SK-N-SH treated with all-trans-retinoic acid at 6 μM for 48 hours (cell line): Measurements from ENCODE around the gene RAD51B.
A peak's percentile ranks its signal among the peaks of the same experiment; 100 is the strongest.

Experiments
- ATAC-seq: fragments of 200-7000 bp; cut with Tn5 transposase; 3 replicates; pipeline ENCODE4 v1.9.1; 2020; ENCODE audit warnings: mild to moderate bottlenecking, moderate library complexity
- ARNTL ChIP-seq: fragments of 450-650 bp; formaldehyde crosslinking; IDR thresholded peaks from 2 replicates; pipeline ENCODE4 v1.5.0; 2020; ENCODE audit warnings: low read depth, mild to moderate bottlenecking, moderate library complexity, borderline replicate concordance
- BACH2 ChIP-seq: fragments of 250-450 bp; sonication (Bioruptor Pico); IDR thresholded peaks from 2 replicates; pipeline ENCODE4 v1.9.0; 2021; ENCODE audit warnings: mild to moderate bottlenecking, borderline replicate concordance
- ESRRG ChIP-seq: fragments of 250-450 bp; sonication (Bioruptor Pico); IDR thresholded peaks from 2 replicates; pipeline ENCODE4 v1.6.1; 2021; ENCODE audit warnings: mild to moderate bottlenecking
- GLIS3 ChIP-seq: fragments of 250-450 bp; sonication (Bioruptor Pico); IDR thresholded peaks from 2 replicates; pipeline ENCODE4 v1.5.0; 2020; ENCODE audit warnings: mild to moderate bottlenecking, moderate library complexity
- ISL1 ChIP-seq: fragments of 250-450 bp; sonication (Bioruptor Pico); IDR thresholded peaks from 2 replicates; pipeline ENCODE4 v2.1.2; 2022; ENCODE audit warnings: mild to moderate bottlenecking, moderate library complexity
- OSR1 ChIP-seq: fragments of 250-450 bp; sonication (Bioruptor Pico); IDR thresholded peaks from 2 replicates; pipeline ENCODE4 v1.8.0; 2022; ENCODE audit warnings: moderate library complexity, mild to moderate bottlenecking, inconsistent platforms
- PPARA ChIP-seq: fragments of 250-450 bp; sonication (Bioruptor Pico); IDR thresholded peaks from 2 replicates; pipeline ENCODE4 v1.5.0; 2020; ENCODE audit warnings: mild to moderate bottlenecking, borderline replicate concordance
- RARB ChIP-seq: fragments of 250-450 bp; sonication (Bioruptor Pico); IDR thresholded peaks from 2 replicates; pipeline ENCODE4 v1.8.0; 2021; ENCODE audit warnings: mild to moderate bottlenecking, moderate library complexity
- SNAI2 ChIP-seq: fragments of 250-450 bp; sonication (Bioruptor Pico); IDR thresholded peaks from 2 replicates; pipeline ENCODE4 v1.5.0; 2020; ENCODE audit warnings: mild to moderate bottlenecking, moderate library complexity
- TCF4 ChIP-seq: fragments of 250-450 bp; sonication (Bioruptor Pico); IDR thresholded peaks from 2 replicates; pipeline ENCODE4 v1.8.0; 2021; ENCODE audit warnings: mild to moderate bottlenecking, moderate library complexity, borderline replicate concordance
- TOX ChIP-seq: fragments of 250-450 bp; sonication (Bioruptor Pico); IDR thresholded peaks from 2 replicates; pipeline ENCODE4 v1.8.0; 2021; ENCODE audit warnings: mild to moderate bottlenecking, moderate library complexity, borderline replicate concordance
- ZFP3 ChIP-seq: fragments of 250-450 bp; sonication (Bioruptor Pico); IDR thresholded peaks from 2 replicates; pipeline ENCODE4 v1.5.0; 2020; ENCODE audit warnings: mild to moderate bottlenecking, moderate library complexity
- ZFP30 ChIP-seq: fragments of 450-650 bp; formaldehyde crosslinking; IDR thresholded peaks from 2 replicates; pipeline ENCODE4 v1.5.0; 2022; ENCODE audit warnings: mild to moderate bottlenecking, moderate library complexity
- ZNF8 ChIP-seq: fragments of 450-650 bp; formaldehyde crosslinking; IDR thresholded peaks from 2 replicates; pipeline ENCODE4 v1.5.0; 2020; ENCODE audit warnings: mild to moderate bottlenecking, moderate library complexity
- TF ChIP-seq, protein P1 (sequence below): fragments of 250-450 bp; sonication (Bioruptor Pico); IDR thresholded peaks from 2 replicates; pipeline ENCODE4 v1.5.0; 2020; ENCODE audit warnings: mild to moderate bottlenecking, moderate library complexity
- TF ChIP-seq, protein P2 (sequence below): fragments of 250-450 bp; sonication (Bioruptor Pico); IDR thresholded peaks from 2 replicates; pipeline ENCODE4 v1.5.1; 2021; ENCODE audit warnings: mild to moderate bottlenecking, moderate library complexity

RAD51B gene

DNA sequence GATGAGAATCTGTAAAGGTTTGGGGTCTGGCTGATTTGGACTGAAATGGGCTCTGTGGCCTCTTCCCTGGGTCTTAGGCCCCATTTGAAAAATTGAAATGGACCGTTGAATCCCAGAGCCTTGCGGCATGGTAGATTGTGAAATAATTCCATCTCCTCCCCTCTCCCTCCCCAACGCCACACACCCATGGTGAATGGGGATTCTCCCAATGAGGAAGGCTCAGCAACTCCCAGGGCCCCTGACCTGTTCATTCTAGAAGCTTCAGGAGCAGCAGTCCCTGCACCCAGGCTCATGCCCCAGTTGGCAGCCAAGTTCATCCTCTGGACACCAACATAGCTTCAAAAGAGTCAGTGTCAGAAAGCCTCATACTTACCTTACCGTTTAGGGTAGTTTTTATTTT, 755.8 kb downstream of the RAD51B start:
- TF ChIP-seq, protein P1, sequence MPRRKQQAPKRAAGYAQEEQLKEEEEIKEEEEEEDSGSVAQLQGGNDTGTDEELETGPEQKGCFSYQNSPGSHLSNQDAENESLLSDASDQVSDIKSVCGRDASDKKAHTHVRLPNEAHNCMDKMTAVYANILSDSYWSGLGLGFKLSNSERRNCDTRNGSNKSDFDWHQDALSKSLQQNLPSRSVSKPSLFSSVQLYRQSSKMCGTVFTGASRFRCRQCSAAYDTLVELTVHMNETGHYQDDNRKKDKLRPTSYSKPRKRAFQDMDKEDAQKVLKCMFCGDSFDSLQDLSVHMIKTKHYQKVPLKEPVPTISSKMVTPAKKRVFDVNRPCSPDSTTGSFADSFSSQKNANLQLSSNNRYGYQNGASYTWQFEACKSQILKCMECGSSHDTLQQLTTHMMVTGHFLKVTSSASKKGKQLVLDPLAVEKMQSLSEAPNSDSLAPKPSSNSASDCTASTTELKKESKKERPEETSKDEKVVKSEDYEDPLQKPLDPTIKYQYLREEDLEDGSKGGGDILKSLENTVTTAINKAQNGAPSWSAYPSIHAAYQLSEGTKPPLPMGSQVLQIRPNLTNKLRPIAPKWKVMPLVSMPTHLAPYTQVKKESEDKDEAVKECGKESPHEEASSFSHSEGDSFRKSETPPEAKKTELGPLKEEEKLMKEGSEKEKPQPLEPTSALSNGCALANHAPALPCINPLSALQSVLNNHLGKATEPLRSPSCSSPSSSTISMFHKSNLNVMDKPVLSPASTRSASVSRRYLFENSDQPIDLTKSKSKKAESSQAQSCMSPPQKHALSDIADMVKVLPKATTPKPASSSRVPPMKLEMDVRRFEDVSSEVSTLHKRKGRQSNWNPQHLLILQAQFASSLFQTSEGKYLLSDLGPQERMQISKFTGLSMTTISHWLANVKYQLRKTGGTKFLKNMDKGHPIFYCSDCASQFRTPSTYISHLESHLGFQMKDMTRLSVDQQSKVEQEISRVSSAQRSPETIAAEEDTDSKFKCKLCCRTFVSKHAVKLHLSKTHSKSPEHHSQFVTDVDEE (CRISPR knock-in tag): no peak
- no peak for TF ChIP-seq TOX
- TF ChIP-seq TCF4 (CRISPR knock-in tag): no peak
- TF ChIP-seq ESRRG (CRISPR knock-in tag): no peak
- TF ChIP-seq ZNF8 (CRISPR knock-in tag): no peak
- no peak for TF ChIP-seq BACH2 (CRISPR knock-in tag)
- no peak for TF ChIP-seq OSR1 (CRISPR knock-in tag)
- TF ChIP-seq ARNTL: no peak
- no peak for TF ChIP-seq PPARA (CRISPR knock-in tag)
- no peak for TF ChIP-seq RARB (CRISPR knock-in tag)
- TF ChIP-seq, protein P2, sequence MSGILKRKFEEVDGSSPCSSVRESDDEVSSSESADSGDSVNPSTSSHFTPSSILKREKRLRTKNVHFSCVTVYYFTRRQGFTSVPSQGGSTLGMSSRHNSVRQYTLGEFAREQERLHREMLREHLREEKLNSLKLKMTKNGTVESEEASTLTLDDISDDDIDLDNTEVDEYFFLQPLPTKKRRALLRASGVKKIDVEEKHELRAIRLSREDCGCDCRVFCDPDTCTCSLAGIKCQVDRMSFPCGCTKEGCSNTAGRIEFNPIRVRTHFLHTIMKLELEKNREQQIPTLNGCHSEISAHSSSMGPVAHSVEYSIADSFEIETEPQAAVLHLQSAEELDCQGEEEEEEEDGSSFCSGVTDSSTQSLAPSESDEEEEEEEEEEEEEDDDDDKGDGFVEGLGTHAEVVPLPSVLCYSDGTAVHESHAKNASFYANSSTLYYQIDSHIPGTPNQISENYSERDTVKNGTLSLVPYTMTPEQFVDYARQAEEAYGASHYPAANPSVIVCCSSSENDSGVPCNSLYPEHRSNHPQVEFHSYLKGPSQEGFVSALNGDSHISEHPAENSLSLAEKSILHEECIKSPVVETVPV (CRISPR knock-in tag): no peak
- no peak for TF ChIP-seq SNAI2 (CRISPR knock-in tag)
- no peak for TF ChIP-seq GLIS3
- TF ChIP-seq, all 23 proteins: peak for 0
- ATAC-seq: no peak

DNA sequence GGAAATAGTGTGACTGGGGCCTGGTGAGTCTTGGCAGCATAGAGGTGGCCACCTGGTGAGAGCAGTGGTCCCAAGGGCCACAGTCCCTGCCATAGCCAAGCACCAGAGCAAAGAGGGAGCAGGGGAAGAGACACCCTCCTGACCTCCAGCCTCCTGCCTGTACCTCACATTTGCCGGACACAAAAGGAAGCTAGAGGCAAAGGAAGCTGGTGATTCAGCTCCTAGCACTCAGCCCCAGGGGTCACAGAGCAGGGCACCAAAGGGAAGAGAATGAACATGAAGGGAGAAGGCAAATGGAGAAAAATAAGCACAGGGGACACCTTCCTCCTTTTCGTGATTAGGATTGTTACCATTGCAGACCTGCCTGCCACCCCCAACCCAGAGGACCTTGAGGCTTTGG, 756.5 kb downstream of the RAD51B start:
- no peak for ATAC-seq
- TF ChIP-seq TOX: no peak
- no peak for TF ChIP-seq ISL1 (CRISPR knock-in tag)
- TF ChIP-seq ZFP30 (CRISPR knock-in tag): no peak
- TF ChIP-seq SNAI2 (CRISPR knock-in tag): no peak
- no peak for TF ChIP-seq OSR1 (CRISPR knock-in tag)

DNA sequence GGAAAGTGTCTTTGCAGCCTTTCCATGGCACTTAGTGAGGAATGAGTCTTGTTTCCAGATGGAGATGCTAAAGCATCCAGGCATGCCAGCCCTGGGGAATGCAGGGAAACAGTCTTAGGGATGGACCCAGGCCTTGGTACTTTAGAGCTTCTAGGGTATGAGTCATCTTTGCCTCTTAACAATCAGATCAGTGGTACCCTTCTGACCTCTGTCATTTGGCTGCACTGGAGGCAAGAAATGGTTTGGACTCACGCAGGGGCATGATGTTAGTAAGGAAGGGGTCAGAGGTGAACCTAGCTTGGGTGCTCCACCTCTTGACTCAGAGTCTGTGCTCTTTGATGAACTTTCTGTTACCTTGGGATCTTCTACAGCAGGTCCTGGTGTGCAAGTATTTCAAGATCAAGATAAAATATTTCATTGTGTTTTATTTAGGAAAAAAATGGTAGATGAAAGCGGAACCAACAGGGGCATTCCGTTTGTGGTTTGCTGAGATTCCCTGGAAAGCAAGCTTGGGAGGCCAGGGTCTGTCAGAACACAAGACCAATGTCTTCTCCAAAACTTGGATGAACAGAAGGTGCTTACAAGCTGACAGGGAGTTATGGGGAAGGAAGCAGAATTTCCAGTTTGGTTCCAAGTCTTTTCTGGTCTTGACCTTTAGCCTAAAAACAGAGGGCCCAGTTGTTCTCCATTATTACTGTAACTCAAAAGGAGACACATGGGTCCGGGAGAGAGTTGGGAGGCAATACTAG, 757.1 kb downstream of the RAD51B start:
- TF ChIP-seq ESRRG (CRISPR knock-in tag): no peak
- TF ChIP-seq GLIS3: no peak
- no peak for TF ChIP-seq ISL1 (CRISPR knock-in tag)
- no peak for TF ChIP-seq TOX
- TF ChIP-seq, protein P1 (CRISPR knock-in tag): no peak
- TF ChIP-seq ZFP3 (CRISPR knock-in tag): no peak
- peak; percentile 78 for ATAC-seq

DNA sequence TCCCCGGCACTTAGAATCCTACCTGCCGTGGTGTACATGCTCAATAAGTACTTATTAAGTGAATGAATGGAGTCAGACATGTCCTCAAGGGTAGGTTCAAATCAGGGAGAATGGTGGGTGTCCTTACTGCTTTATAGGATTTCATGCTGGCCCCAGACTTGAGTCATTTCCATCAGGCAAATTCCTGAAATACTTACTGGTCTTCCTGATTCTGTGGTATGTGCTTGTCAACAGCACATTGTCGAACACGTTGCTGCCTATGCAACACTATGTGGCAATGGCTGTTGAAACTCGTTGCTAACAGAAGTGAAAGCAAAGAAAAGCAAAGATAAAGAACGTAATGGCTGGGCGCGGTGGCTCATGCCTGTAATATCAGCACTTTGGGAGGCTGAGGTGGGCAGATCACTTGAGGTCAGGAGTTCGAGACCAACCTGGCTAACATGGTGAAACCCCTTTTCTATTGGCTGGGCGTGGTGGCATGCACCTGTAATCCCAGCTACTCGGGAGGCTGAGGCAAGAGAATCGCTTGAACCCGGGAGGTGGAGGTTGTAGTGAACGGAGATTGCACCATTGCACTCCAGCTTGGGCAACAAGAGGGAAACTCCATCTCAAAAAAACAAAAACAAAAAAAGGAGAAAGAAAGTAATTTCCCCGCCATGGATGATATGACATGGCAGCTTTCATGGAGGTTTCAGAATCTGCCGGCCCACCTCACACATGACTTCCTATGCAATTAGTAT, 758.4 kb downstream of the RAD51B start:
- peak; percentile 87 for ATAC-seq
- 0 out of 2 replicates have a peak, but pooled peaks have one; percentile 3 for TF ChIP-seq ISL1 (CRISPR knock-in tag)
- TF ChIP-seq, protein P1 (CRISPR knock-in tag): no peak
- TF ChIP-seq ZFP30 (CRISPR knock-in tag): no peak
